ENCODE data around the gene PANK4. TPM values are rescaled to one million over a fixed set of nuclear protein-coding genes. Genes with fewer than 3 reads are reported as not detected.
"Not testable (repeated sequence)": the region's sequence is repeated elsewhere in the genome, so short reads cannot be mapped to it uniquely, and the experiment has no call there.

The PANK4 gene
- total RNA-seq: 10 to 100 TPM; 66.6 to 76.6 TPM

DNA sequence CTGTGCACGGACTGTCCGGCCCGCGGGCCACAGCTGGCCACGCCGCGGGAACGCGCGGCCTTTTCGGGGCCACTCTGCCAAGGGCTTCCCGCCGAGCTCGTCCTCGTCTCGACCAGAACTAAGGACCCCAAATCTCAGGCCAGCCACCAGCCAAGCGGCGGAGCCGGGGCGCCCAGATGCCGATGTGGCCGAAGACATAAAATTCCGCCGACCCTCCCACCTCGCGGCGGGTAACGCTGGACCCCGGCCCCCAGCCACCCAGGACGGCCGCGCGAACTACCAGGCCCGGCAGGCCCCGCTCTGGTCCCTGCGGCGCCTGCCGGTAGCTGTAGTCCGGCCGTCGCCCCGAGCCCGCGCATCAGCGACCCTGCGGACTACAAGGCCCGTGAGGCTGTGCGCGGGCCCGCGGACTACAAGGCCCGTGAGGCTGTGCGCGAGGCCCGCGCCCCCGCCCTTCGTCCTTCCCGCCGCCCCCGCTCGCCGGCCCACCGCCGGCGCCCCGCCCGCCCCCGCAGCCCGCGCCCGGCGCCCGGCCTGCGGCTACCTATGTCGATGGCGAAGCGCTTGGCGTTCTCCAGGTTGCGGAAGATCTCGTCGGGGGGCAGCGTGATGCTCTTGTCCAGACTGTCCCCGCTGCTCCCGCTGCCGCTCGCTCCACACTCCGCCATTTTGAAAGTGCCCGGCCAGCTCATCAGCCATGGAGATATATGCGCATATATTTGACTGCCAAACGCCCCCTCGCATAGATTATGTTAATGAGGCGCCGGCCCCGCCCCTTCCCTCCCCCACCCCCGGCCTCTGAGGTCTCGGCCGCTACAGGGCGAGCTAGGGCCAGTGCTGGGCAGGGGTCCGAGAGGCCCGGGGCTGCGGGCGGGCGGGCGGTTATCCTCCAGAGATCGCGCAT, at the start of gene PANK4:
PANK4 (minus strand) TSS at position 677 of the 904 bp plus-strand sequence; CDS start at position 668, 9 bp downstream.
- H3K4me1 Mint-ChIP-seq: peaks cover 53% of the 10 kb centered on the region
- peak within 1 kb of the TSS; percentile 95 for H3K27ac Mint-ChIP-seq
- DNase-seq: peak; percentile 92
- H3K9me3 Mint-ChIP-seq: no peaks in the 10 kb centered on the region
- CTCF ChIA-PET: interaction anchor here (0.8 to 2.8 kb wide), 5 partner anchors 13 to 331 kb away, joined by 3 to 9 read pairs (median 4); partner anchors contain the start of gene FAAP20
- H3K4me3 Mint-ChIP-seq: peak within 1 kb of the TSS; percentile 86
- peaks cover 17% of the 10 kb centered on the region for H3K27me3 Mint-ChIP-seq
- POLR2A ChIA-PET: interaction anchor here (1.2 kb wide), 1 partner anchor 20 kb away, joined by 3 read pairs; no protein-coding TSS in a partner anchor
- H3K36me3 Mint-ChIP-seq (ENCODE audit: low read depth): peaks cover 20% of the 10 kb centered on the region

GRCh38 chr1:2574350-2574749, 48.0 kb upstream of the PANK4 start:
- H3K4me1 Mint-ChIP-seq: peaks cover 38% of the 10 kb centered on the region
- CTCF ChIA-PET: no interaction called here
- H3K36me3 Mint-ChIP-seq (ENCODE audit: low read depth): peaks cover 10% of the 10 kb centered on the region
- no peak for DNase-seq
- POLR2A ChIA-PET: no interaction called here
- H3K4me3 Mint-ChIP-seq: no peak overlapping the region
- no peak overlapping the region for H3K27ac Mint-ChIP-seq
- H3K9me3 Mint-ChIP-seq: peaks cover 18% of the 10 kb centered on the region
- no peaks in the 10 kb centered on the region for H3K27me3 Mint-ChIP-seq

GRCh38 chr1:2573250-2573920, 47.0 kb upstream of the PANK4 start:
- Mint-ChIP-seq H3K36me3 (ENCODE audit: low read depth) (peaks cover 6% of the 10 kb centered on the region), H3K4me3 (no peak overlapping the region), H3K27me3 (no peaks in the 10 kb centered on the region), H3K4me1 (peaks cover 31% of the 10 kb centered on the region), H3K27ac (no peak overlapping the region), H3K9me3 (peaks cover 18% of the 10 kb centered on the region)
- ChIA-PET CTCF (interaction anchor here (0.8 kb wide), 1 partner anchor 25 kb away, joined by 3 read pairs; no protein-coding TSS in a partner anchor), POLR2A (no interaction called here)
- no peak for DNase-seq

DNA sequence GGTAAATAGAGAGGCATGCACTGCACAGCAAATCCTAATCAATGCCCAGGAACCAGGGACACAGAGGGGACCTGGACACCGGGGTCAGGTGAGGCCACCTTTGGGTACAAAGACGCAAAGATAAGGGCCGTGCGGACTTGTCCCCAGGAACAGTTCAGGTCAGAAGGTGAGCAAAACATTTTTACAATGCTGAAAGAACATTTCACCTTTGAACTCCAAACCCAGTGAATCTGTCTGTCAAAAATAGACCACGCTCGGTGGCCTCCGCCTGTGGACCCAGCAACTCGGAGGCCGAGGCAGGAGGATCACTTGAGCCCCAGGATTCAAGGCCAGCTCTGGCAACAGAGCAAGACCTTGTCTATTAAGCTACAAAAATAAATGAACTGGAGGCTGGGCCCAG, 45.0 kb upstream of the PANK4 start:
- no peak for DNase-seq
- ChIA-PET CTCF (interaction anchor here (1.4 kb wide), 1 partner anchor 10 kb away, joined by 3 read pairs; no protein-coding TSS in a partner anchor), POLR2A (no interaction called here)
- Mint-ChIP-seq H3K27ac (no peak overlapping the region), H3K27me3 (no peaks in the 10 kb centered on the region), H3K4me3 (no peak overlapping the region), H3K36me3 (ENCODE audit: low read depth) (peaks cover 6% of the 10 kb centered on the region), H3K9me3 (peaks cover 18% of the 10 kb centered on the region), H3K4me1 (peaks cover 18% of the 10 kb centered on the region)

GRCh38 chr1:2570332-2570731, 43.9 kb upstream of the PANK4 start:
- H3K27ac Mint-ChIP-seq: no peak overlapping the region
- CTCF ChIA-PET: interaction anchor here (1.1 to 1.6 kb wide), 3 partner anchors 9 to 22 kb away, joined by 3 to 4 read pairs (median 3); partner anchors contain the start of gene TNFRSF14
- H3K27me3 Mint-ChIP-seq: no peaks in the 10 kb centered on the region
- peaks cover 10% of the 10 kb centered on the region for H3K4me1 Mint-ChIP-seq
- POLR2A ChIA-PET: no interaction called here
- no peak for DNase-seq
- peaks cover 6% of the 10 kb centered on the region for H3K36me3 Mint-ChIP-seq (ENCODE audit: low read depth)
- no peak overlapping the region for H3K4me3 Mint-ChIP-seq
- H3K9me3 Mint-ChIP-seq: peaks cover 18% of the 10 kb centered on the region

DNA sequence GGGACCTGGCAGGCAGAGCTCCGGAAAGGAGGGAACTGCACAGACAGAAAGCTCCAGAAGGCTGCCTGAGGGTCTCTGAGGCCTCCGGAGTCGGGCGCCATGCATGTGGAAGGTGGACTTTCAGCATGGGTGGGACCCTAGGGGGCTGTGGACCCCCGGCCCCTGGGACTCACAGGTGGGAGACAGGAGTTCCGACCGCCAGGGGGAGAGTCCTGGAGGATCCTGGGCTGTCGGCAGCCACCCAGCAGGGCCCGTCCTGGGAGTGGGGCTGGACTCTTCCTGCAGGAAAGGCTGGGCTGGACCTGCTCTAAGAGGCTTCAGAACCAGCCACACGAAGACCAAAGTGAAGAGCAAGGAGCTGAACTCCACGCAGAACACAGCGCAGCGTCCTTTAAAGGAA, 43.3 kb upstream of the PANK4 start:
- H3K36me3 Mint-ChIP-seq (ENCODE audit: low read depth); H3K27me3 Mint-ChIP-seq; H3K4me1 Mint-ChIP-seq; POLR2A ChIA-PET; DNase-seq; H3K4me3 Mint-ChIP-seq; H3K27ac Mint-ChIP-seq: not testable (repeated sequence)
- CTCF ChIA-PET: interaction anchor here (1.1 to 1.6 kb wide), 3 partner anchors 8 to 21 kb away, joined by 3 to 4 read pairs (median 3); partner anchors contain the start of gene TNFRSF14
- H3K9me3 Mint-ChIP-seq: peaks cover 18% of the 10 kb centered on the region

GRCh38 chr1:2569060-2569459, 42.7 kb upstream of the PANK4 start:
- Mint-ChIP-seq H3K4me1 (peaks cover 5% of the 10 kb centered on the region), H3K36me3 (ENCODE audit: low read depth) (peaks cover 6% of the 10 kb centered on the region), H3K9me3 (peaks cover 15% of the 10 kb centered on the region), H3K4me3 (no peak overlapping the region), H3K27me3 (no peaks in the 10 kb centered on the region), H3K27ac (no peak overlapping the region)
- POLR2A ChIA-PET: no interaction called here
- no peak for DNase-seq
- CTCF ChIA-PET: interaction anchor here (1.6 kb wide), 1 partner anchor 21 kb away, joined by 4 read pairs; no protein-coding TSS in a partner anchor

DNA sequence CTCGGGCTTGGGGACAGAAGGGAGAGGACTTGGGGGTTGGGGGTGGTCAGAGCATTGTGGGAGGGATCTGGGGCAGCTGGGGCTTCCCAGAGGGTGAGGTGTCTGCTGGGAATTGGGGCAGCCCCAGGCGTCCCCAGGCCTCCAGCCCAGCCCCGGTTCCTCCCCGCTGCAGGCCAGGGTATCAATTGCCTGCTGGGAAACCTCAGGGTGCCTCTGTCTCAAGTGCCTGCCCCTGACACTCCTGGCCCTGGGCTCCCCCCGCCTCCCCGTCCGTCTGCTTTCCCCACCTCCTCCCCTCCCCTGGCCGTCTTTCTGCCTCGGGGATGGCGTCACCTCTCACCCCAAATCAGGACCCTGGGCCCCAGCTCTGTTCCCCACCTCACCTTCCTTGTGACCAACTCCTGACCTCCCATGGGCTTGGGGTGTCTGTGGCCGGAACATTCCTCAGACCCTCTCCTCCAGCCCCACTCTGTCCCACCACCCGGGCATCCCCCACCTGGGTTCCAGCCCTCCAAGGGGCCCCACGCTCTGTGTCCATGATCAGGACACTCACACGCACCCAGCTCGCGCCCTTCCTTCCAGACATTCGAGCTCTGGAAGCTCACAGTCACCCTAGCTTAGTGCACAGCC, 41.9 kb upstream of the PANK4 start:
- DNase-seq; H3K4me3 Mint-ChIP-seq; CTCF ChIA-PET; H3K36me3 Mint-ChIP-seq (ENCODE audit: low read depth); H3K4me1 Mint-ChIP-seq; H3K9me3 Mint-ChIP-seq; H3K27ac Mint-ChIP-seq; H3K27me3 Mint-ChIP-seq; POLR2A ChIA-PET: not testable (repeated sequence)

GRCh38 chr1:2567083-2567679, 40.8 kb upstream of the PANK4 start:
- Mint-ChIP-seq H3K4me1 (no peaks in the 10 kb centered on the region), H3K9me3 (no peaks in the 10 kb centered on the region), H3K27me3 (no peaks in the 10 kb centered on the region), H3K27ac (no peak overlapping the region), H3K36me3 (ENCODE audit: low read depth) (peaks cover 2% of the 10 kb centered on the region), H3K4me3 (no peak overlapping the region)
- ChIA-PET CTCF (no interaction called here), POLR2A (no interaction called here)
- no peak for DNase-seq

GRCh38 chr1:2566101-2567045, 40.0 kb upstream of the PANK4 start:
- Mint-ChIP-seq H3K9me3 (no peaks in the 10 kb centered on the region), H3K4me3 (no peak overlapping the region), H3K27ac (no peak overlapping the region), H3K27me3 (no peaks in the 10 kb centered on the region), H3K4me1 (no peaks in the 10 kb centered on the region), H3K36me3 (ENCODE audit: low read depth) (peaks cover 5% of the 10 kb centered on the region)
- ChIA-PET CTCF (interaction anchor here (1.2 kb wide), 1 partner anchor 17 kb away, joined by 3 read pairs; no protein-coding TSS in a partner anchor), POLR2A (no interaction called here)
- DNase-seq: no peak

GRCh38 chr1:2564815-2565374, 38.5 kb upstream of the PANK4 start:
- DNase-seq: no peak
- Mint-ChIP-seq H3K4me1 (peaks cover 2% of the 10 kb centered on the region), H3K4me3 (no peak overlapping the region), H3K27me3 (no peaks in the 10 kb centered on the region), H3K9me3 (no peaks in the 10 kb centered on the region), H3K27ac (no peak overlapping the region), H3K36me3 (ENCODE audit: low read depth) (peaks cover 9% of the 10 kb centered on the region)
- ChIA-PET POLR2A (interaction anchor here (1.5 kb wide), 1 partner anchor 9 kb away, joined by 3 read pairs; the partner anchor contains the start of gene TNFRSF14), CTCF (interaction anchor here (1.2 to 1.6 kb wide), 2 partner anchors 13 to 18 kb away, joined by 3 to 6 read pairs; no protein-coding TSS in a partner anchor)

Data from activated CD4-positive, alpha-beta T cell treated with anti-CD3 and anti-CD28 coated beads, Interleukin-2, amount 10 ng/mL, durations not matched to agents 7 days and 5 days (primary cell).